T-cell (primary cell): Measurements from ENCODE around the gene C14orf119. TPM values are rescaled to one million over a fixed set of nuclear protein-coding genes. Genes with fewer than 3 reads are reported as not detected.
A peak's percentile ranks its signal among the peaks of the same experiment; 100 is the strongest.

ENCODE experiments used
- ATAC-seq, 4 experiments: fragments of 200-7000 bp in 3 of 4; fragments of 150-1000 bp in 1 of 4; cut with Tn5 transposase; replicated peaks in 1 of 4; 1 replicate in 3 of 4; 2 replicates in 1 of 4; pipeline ENCODE4 v1.10.0; 2021; ENCODE audit warnings: moderate library complexity in 3 of 4, mild to moderate bottlenecking in 2 of 4, moderate number of reproducible peaks in 1 of 4
- CTCF ChIA-PET, 2 donors: fragments of 300-600 bp; sonication (Branson Sonifier 250); formaldehyde crosslinking; loops; one replicate each; lab custom pipeline; 2022; ENCODE audit warnings: antibody characterized with exemption in 2 of 2; lab: Charles Lee
- POLR2A ChIA-PET, 2 donors: fragments of 300-600 bp; sonication (Branson Sonifier 250); formaldehyde crosslinking; loops; one replicate each; lab custom pipeline; 2022; ENCODE audit warnings: antibody characterized with exemption in 2 of 2; lab: Charles Lee
- DNase-seq, 35 experiments: peaks; one replicate each; pipeline versions ENCODE4 v3.0.0 to v3.0.0-alpha.2; 2013 to 2023
- H3K27ac ChIP-seq: one replicate; pipeline ENCODE4 v1.5.1; 2013; ENCODE audit warnings: low read length
- H3K27me3 ChIP-seq, 2 experiments: replicated peaks in 1 of 2; 1 replicate in 1 of 2; 2 replicates in 1 of 2; pipeline versions ENCODE4 v1.6.1 to v1.7.0; 2013; ENCODE audit warnings: low read length in 1 of 2, mixed read lengths in 1 of 2; ENCODE audit not compliant: control insufficient read depth in 2 of 2, insufficient read depth in 2 of 2; ENCODE audit errors: extremely low read depth in 1 of 2
- H3K36me3 ChIP-seq, 2 donors: 1 replicate in 1 of 2; 2 replicates in 1 of 2; pipeline versions ENCODE4 v1.6.1 to v1.7.0; 2013; ENCODE audit warnings: low read length in 1 of 2; ENCODE audit not compliant: control insufficient read depth in 2 of 2, insufficient read depth in 1 of 2; ENCODE audit errors: extremely low read depth in 1 of 2
- H3K4me1 ChIP-seq, 2 experiments: 1 replicate in 1 of 2; 2 replicates in 1 of 2; pipeline versions ENCODE4 v1.6.1 to v1.7.0; 2013; ENCODE audit warnings: low read length in 2 of 2, mixed read lengths in 1 of 2; ENCODE audit not compliant: insufficient read depth in 2 of 2, control insufficient read depth in 1 of 2; ENCODE audit errors: extremely low read depth in 1 of 2
- H3K4me3 ChIP-seq, 2 donors: 1 replicate in 1 of 2; 2 replicates in 1 of 2; pipeline versions ENCODE4 v1.5.1 to v1.7.0; 2013; ENCODE audit warnings: mild to moderate bottlenecking in 2 of 2, low read length in 1 of 2, moderate library complexity in 1 of 2; ENCODE audit not compliant: control insufficient read depth in 1 of 2; ENCODE audit errors: extremely low read depth in 1 of 2
- H3K9me3 ChIP-seq: 2 replicates; pipeline ENCODE4 v1.7.0; 2013
- H3K27ac Mint-ChIP-seq, 2 donors: one replicate each; pipeline ENCODE4 v1.8.0; 2020 to 2021; ENCODE audit warnings: mild to moderate bottlenecking in 2 of 2, mixed read lengths in 2 of 2
- H3K27me3 Mint-ChIP-seq, 2 donors: one replicate each; pipeline ENCODE4 v1.8.0; 2021 to 2022; ENCODE audit warnings: mixed read lengths in 2 of 2
- H3K36me3 Mint-ChIP-seq: one replicate; pipeline ENCODE4 v1.8.0; 2021; ENCODE audit warnings: mixed read lengths
- H3K4me1 Mint-ChIP-seq, 3 donors: one replicate each; pipeline ENCODE4 v1.8.0; 2020 to 2022; ENCODE audit warnings: mixed read lengths in 3 of 3, mild to moderate bottlenecking in 1 of 3
- H3K4me3 Mint-ChIP-seq, 3 donors: one replicate each; pipeline ENCODE4 v1.8.0; 2020 to 2022; ENCODE audit warnings: mild to moderate bottlenecking in 3 of 3, mixed read lengths in 3 of 3, moderate library complexity in 3 of 3
- H3K9me3 Mint-ChIP-seq, 3 donors: one replicate each; pipeline ENCODE4 v1.8.0; 2020 to 2022; ENCODE audit warnings: mixed read lengths in 3 of 3
- WGBS: methylation state at CpG from one replicate; pipeline ENCODE4 v1.1.5; 2013; ENCODE audit warnings: missing lambda C conversion rate; ENCODE audit not compliant: insufficient coverage; 5-methylcytosine and 5-hydroxymethylcytosine counted together
- total RNA-seq, 35 experiments: library from RNA in 6 of 35; stranded (reverse) in 6 of 35; fragments of 120-200 nt in 1 of 35; gene quantifications; one replicate each; pipeline versions ENCODE4 v1.2.1 to v1.2.4 and lab custom pipeline; 2013 to 2026

Gene C14orf119
- total RNA-seq, 5 donors from 2014 or later (not counting 1 experiment from before 2014, with no cell fraction given), result 9.5 to 47.7 (median 43.6) TPM

DNA sequence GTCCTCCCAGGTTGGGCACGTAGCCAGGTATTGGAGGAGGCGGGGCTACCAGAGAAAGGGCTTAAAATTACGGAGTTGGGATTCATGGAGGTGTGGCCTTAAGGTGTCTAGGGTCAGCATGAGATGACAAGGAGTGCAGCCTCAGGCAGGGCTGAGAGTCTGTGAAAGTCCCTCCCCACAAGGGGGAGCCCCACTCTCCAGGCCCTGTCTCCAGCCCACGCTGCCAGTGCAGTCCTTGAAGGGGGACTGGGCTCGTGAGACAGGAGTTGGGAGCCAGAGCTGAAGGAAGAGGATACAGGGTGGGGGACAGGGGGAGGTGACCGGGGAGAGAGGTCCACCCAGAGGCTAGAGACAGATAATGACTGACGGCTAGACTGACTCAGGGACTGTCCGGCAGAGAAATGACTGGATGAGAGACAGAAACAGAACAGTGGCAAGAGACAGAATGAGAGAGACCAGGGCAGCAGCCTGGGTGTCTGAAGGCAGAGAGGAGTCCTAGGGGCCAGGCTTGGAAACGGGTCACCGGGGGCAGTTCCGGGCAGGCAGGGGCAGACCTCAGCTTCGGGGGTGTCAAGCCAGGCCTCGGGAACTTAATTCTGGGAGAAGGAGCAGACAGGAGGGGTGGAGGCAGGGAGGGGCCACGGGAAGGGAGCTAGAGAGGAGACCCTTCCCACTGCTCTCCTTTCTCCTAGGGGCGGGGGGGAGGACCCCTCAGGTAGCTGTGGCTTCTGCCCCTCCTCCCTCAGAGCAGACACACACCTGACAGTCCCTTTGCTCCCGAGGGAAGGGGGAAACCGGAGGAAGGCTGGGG, 39.0 kb upstream of the C14orf119 start:
- Mint-ChIP-seq H3K4me3 (peak overlapping the region; percentile 81 to 82 (median 82)), H3K27me3 (no peaks in the 10 kb centered on the region), H3K36me3 (peaks cover 14% of the 10 kb centered on the region), H3K27ac (peak overlapping the region; percentile 18 to 71), H3K9me3 (no peaks in the 10 kb centered on the region), H3K4me1 (peaks cover 14 to 21% (median 17%) of the 10 kb centered on the region in 3 donors)
- H3K4me1 ChIP-seq, result peaks cover 6 to 20% of the 10 kb centered on the region in 2 experiments
- ATAC-seq (peak; percentile 51 to 68 (median 58)), DNase-seq (peak; percentile 24 to 81 (median 59))
- H3K9me3 ChIP-seq, result no peaks in the 10 kb centered on the region
- ChIA-PET CTCF (interaction anchor here (0.6 to 7.8 kb wide), 13 partner anchors 12 to 127 kb away, joined by 3 to 140 read pairs (median 5); partner anchors contain the start of gene PRMT5 (in 1 of the 2)), POLR2A (interaction anchor here in 1 of 2 donors (0.6 kb wide), 1 partner anchor 256 kb away, joined by 5 read pairs; no protein-coding TSS in a partner anchor)
- peak overlapping the region; percentile 29 for H3K27ac ChIP-seq
- peaks cover 0 to 6% of the 10 kb centered on the region in 2 experiments for H3K27me3 ChIP-seq
- 18% methylated on average over 9 of the region's 17 CpGs for WGBS
- H3K4me3 ChIP-seq, result peak overlapping the region; percentile 12 to 86
- H3K36me3 ChIP-seq, result peaks cover 15 to 25% of the 10 kb centered on the region in 2 donors

- Histone ChIP-seq H3K27me3 (peaks cover 0 to 6% of the 10 kb centered on the region in 2 experiments), H3K4me3 (peak within 1 kb of the TSS; percentile 77 to 86), H3K9me3 (no peaks in the 10 kb centered on the region), H3K27ac (peak within 1 kb of the TSS; percentile 29), H3K36me3 (peaks cover 15 to 31% of the 10 kb centered on the region in 2 donors), H3K4me1 (peaks cover 6 to 20% of the 10 kb centered on the region in 2 experiments)
- Mint-ChIP-seq H3K27me3 (no peaks in the 10 kb centered on the region), H3K4me3 (peak within 1 kb of the TSS; percentile 82 to 84 (median 84)), H3K36me3 (peaks cover 16% of the 10 kb centered on the region), H3K9me3 (no peaks in the 10 kb centered on the region), H3K27ac (peak within 1 kb of the TSS; percentile 71 to 81), H3K4me1 (peaks cover 14 to 21% (median 17%) of the 10 kb centered on the region in 3 donors)
- ChIA-PET POLR2A (interaction anchor here in 1 of 2 donors (1.2 kb wide), 1 partner anchor 71 kb away, joined by 4 read pairs; no protein-coding TSS in a partner anchor), CTCF (interaction anchor here (0.6 to 7.8 kb wide), 27 partner anchors 12 to 341 kb away, joined by 3 to 140 read pairs (median 5); partner anchors contain the start of gene PRMT5 (in 1 of the 2))
- DNase-seq (peak in 34 of 35 experiments; percentile 23 to 78 (median 53)), ATAC-seq (peak; percentile 70 to 82 (median 76))
- 2% methylated on average over 67 of the region's 73 CpGs for WGBS
Measured at GRCh38 chr14:23056956-23057756, 38.1 kb upstream of the C14orf119 start, which contains the start of gene CDH24. Gene CDH24, minus strand, starts transcription at chr14:23057520. Its CDS starts 1,787 bp downstream, at chr14:23055733.

- H3K4me1 ChIP-seq, result peaks cover 6 to 20% of the 10 kb centered on the region in 2 experiments
- POLR2A ChIA-PET, result interaction anchor here (0.6 to 1.2 kb wide), 2 partner anchors 72 to 87 kb away, joined by 3 to 4 read pairs; no protein-coding TSS in a partner anchor
- H3K36me3 ChIP-seq, result peaks cover 15 to 40% of the 10 kb centered on the region in 2 donors
- ATAC-seq (peak; percentile 71 to 77 (median 72)), DNase-seq (peak; percentile 61 to 93 (median 80))
- WGBS, result under 1% methylated on average over 42 of the region's 51 CpGs
- H3K27ac ChIP-seq, result no peak overlapping the region
- Mint-ChIP-seq H3K4me3 (peak overlapping the region; percentile 82 to 84 (median 84)), H3K36me3 (peaks cover 25% of the 10 kb centered on the region), H3K27ac (peak overlapping the region; percentile 70 to 81), H3K27me3 (no peaks in the 10 kb centered on the region), H3K9me3 (no peaks in the 10 kb centered on the region), H3K4me1 (peaks cover 14 to 21% (median 17%) of the 10 kb centered on the region in 3 donors)
- CTCF ChIA-PET, result interaction anchor here (0.6 to 7.8 kb wide), 25 partner anchors 11 to 1621 kb away, joined by 3 to 140 read pairs (median 5); partner anchors contain the start of gene PRMT5 (in 1 of the 2)
- peaks cover 0 to 6% of the 10 kb centered on the region in 2 experiments for H3K27me3 ChIP-seq
- H3K4me3 ChIP-seq, result peak overlapping the region; percentile 77 to 86
- no peaks in the 10 kb centered on the region for H3K9me3 ChIP-seq
Measured at GRCh38 chr14:23057757-23058653, 37.3 kb upstream of the C14orf119 start.

- Histone ChIP-seq H3K36me3 (peaks cover 15 to 48% of the 10 kb centered on the region in 2 donors), H3K27ac (no peak overlapping the region), H3K4me1 (peaks cover 6 to 20% of the 10 kb centered on the region in 2 experiments), H3K27me3 (peaks cover 0 to 6% of the 10 kb centered on the region in 2 experiments), H3K4me3 (no peak overlapping the region), H3K9me3 (no peaks in the 10 kb centered on the region)
- no peak for ATAC-seq
- ChIA-PET CTCF (interaction anchor here (0.6 to 7.8 kb wide), 28 partner anchors 10 to 1621 kb away, joined by 3 to 140 read pairs (median 4); partner anchors contain the start of genes ACIN1 (in 1 of the 2), C14orf119 (in 1 of the 2) and PRMT5 (in 1 of the 2)), POLR2A (interaction anchor here (0.5 to 0.7 kb wide), 5 partner anchors 10 to 88 kb away, joined by 3 to 5 read pairs (median 4); no protein-coding TSS in a partner anchor)
- no peak overlapping the region for H3K27ac Mint-ChIP-seq
- DNase-seq, result no peak
- no peaks in the 10 kb centered on the region for H3K27me3 Mint-ChIP-seq
- 94% methylated on average over 31 of the region's 32 CpGs for WGBS
- H3K4me1 Mint-ChIP-seq, result peaks cover 14 to 21% (median 17%) of the 10 kb centered on the region in 3 donors
- H3K4me3 Mint-ChIP-seq, result peak overlapping the region in 1 of 3 donors; percentile 58
- H3K36me3 Mint-ChIP-seq, result peaks cover 33% of the 10 kb centered on the region
- no peaks in the 10 kb centered on the region for H3K9me3 Mint-ChIP-seq
Measured at GRCh38 chr14:23058654-23059504, 36.4 kb upstream of the C14orf119 start.
